Endothelial cell (in vitro differentiated cells): ENCODE results near the gene TUBA4A. TPM values are rescaled to one million over a fixed set of nuclear protein-coding genes. Genes with fewer than 3 reads are reported as not detected.
A peak's percentile ranks its signal among the peaks of the same experiment; 100 is the strongest.

Source experiments
- DNase-seq: peaks from one replicate; pipeline ENCODE4 v3.0.0; 2021; ENCODE audit warnings: low spot score
- H3K27ac Mint-ChIP-seq: one replicate; pipeline ENCODE4 v1.8.0; 2021; ENCODE audit warnings: mixed read lengths, inconsistent platforms; ENCODE audit not compliant: unreplicated experiment
- H3K27me3 Mint-ChIP-seq: one replicate; pipeline ENCODE4 v1.8.0; 2021; ENCODE audit warnings: mild to moderate bottlenecking, moderate library complexity, mixed read lengths, inconsistent platforms; ENCODE audit not compliant: unreplicated experiment
- H3K36me3 Mint-ChIP-seq: one replicate; pipeline ENCODE4 v1.8.0; 2021; ENCODE audit warnings: mild to moderate bottlenecking, low read depth, mixed read lengths, inconsistent platforms; ENCODE audit not compliant: unreplicated experiment
- H3K4me1 Mint-ChIP-seq: one replicate; pipeline ENCODE4 v1.8.0; 2021; ENCODE audit warnings: mild to moderate bottlenecking, mixed read lengths, inconsistent platforms; ENCODE audit not compliant: unreplicated experiment
- H3K4me3 Mint-ChIP-seq: one replicate; pipeline ENCODE4 v1.8.0; 2021; ENCODE audit warnings: mild to moderate bottlenecking, mixed read lengths, inconsistent platforms; ENCODE audit not compliant: unreplicated experiment
- H3K9me3 Mint-ChIP-seq: one replicate; pipeline ENCODE4 v1.8.0; 2021; ENCODE audit warnings: mixed read lengths, inconsistent platforms; ENCODE audit not compliant: unreplicated experiment
- CTCF ChIP-seq: fragments of 200-600 bp; sonication (generic); IDR thresholded peaks from one replicate; pipeline ENCODE4 v1.5.0; 2021; ENCODE audit warnings: antibody characterized with exemption; ENCODE audit not compliant: unreplicated experiment
- total RNA-seq: library from RNA; stranded (reverse); fragmentation: NEBNext Ultra II Directional; extraction: Animal tissue kit (Norgen Biotek cat#: 25700); gene quantifications from one replicate; pipeline ENCODE4 v1.2.1, GENCODE V29; 2021; ENCODE audit not compliant: unreplicated experiment

Gene TUBA4A
- total RNA-seq, 1 donor from 2014 or later, result 18.7 TPM

DNA sequence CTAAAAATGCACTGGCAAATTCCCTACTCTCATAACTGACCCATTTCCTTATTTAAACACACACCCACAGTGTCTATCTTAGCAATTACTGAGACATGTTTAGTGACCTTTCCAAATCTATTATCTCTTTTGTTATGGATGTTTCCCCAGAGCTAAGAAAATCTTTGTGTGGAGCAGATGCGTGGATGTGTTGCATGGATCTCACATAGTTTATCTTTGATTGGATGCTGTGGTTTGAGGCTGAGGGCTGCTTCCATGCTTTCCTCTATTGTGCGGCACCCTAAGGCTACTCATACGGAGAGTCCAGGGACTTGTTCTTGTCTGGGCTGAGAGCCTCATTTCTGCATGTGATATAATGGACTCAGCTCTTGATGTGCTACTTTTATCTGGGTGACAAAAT, 19.4 kb downstream of the TUBA4A start:
- no peak for DNase-seq
- Mint-ChIP-seq H3K27me3 (peaks cover 7% of the 10 kb centered on the region), H3K36me3 (peaks cover 35% of the 10 kb centered on the region), H3K27ac (no peak overlapping the region), H3K4me1 (peaks cover 10% of the 10 kb centered on the region), H3K9me3 (no peaks in the 10 kb centered on the region), H3K4me3 (peak overlapping the region; percentile 16)
- no peak for TF ChIP-seq CTCF

GRCh38 chr2:219230059-219230540, 23.6 kb downstream of the TUBA4A start:
- no peak for TF ChIP-seq CTCF
- peak overlapping the region; percentile 100 for H3K4me3 Mint-ChIP-seq
- peaks cover 35% of the 10 kb centered on the region for H3K36me3 Mint-ChIP-seq
- peaks cover 3% of the 10 kb centered on the region for H3K27me3 Mint-ChIP-seq
- peak overlapping the region; percentile 99 for H3K27ac Mint-ChIP-seq
- H3K4me1 Mint-ChIP-seq, result peaks cover 22% of the 10 kb centered on the region
- H3K9me3 Mint-ChIP-seq, result no peaks in the 10 kb centered on the region
- DNase-seq, result peak; percentile 61

DNA sequence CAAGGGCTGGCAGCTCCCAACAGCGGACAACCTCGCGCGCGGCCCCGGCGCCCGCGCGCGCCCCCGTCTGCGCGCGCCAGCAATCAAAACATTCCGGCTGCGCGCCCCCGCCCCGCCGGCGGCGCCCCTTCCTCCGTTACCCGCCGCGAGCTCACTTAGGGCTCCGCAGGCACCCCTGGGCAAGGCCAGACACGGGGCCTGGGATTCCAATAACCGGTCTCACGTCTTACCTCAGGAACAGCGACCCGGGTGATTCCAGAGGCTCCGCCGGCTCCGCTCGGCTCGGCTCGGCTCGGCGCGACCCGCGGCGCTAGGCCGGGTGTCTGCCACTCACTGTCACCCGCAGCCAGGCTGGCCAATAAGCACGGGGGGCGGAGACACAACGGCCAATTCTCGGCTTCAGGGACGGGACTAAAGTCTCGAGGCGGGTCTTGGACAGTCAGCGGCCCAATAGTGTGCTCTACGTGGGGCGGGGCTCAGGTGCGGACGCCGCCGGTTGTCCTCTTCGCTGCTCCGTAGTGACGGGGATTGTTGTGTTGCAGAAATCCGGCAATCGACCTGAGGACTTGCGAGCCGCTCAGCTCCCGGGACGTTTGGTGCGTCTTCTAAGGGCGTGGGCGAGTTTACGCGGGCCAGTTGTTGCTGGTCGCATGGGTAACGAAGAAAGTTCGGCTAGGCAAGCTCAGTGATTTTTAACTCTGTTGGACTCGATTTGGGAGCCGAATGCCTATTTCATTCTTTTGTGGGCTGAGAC, 24.2 kb downstream of the TUBA4A start, which contains the start of the genes ANKZF1 and ATG9A:
Gene ANKZF1 (plus strand): TSS at position 502 of the 754 bp plus-strand sequence. CDS start 452 bp downstream, outside the sequence.
Gene ATG9A (minus strand): TSS at position 332 of the 754 bp plus-strand sequence. CDS start 1,612 bp downstream, outside the sequence.
- peaks cover 22% of the 10 kb centered on the region for H3K4me1 Mint-ChIP-seq
- H3K36me3 Mint-ChIP-seq, result peaks cover 35% of the 10 kb centered on the region
- H3K27me3 Mint-ChIP-seq, result peaks cover 5% of the 10 kb centered on the region
- peak within 1 kb of the TSS; percentile 99 for H3K27ac Mint-ChIP-seq
- TF ChIP-seq CTCF, result no peak
- peak; percentile 95 for DNase-seq
- no peaks in the 10 kb centered on the region for H3K9me3 Mint-ChIP-seq
- peak within 1 kb of the TSS; percentile 100 for H3K4me3 Mint-ChIP-seq

- Mint-ChIP-seq H3K27ac (peak overlapping the region; percentile 57), H3K27me3 (peaks cover 5% of the 10 kb centered on the region), H3K4me3 (peak overlapping the region; percentile 88), H3K36me3 (peaks cover 30% of the 10 kb centered on the region), H3K4me1 (peaks cover 22% of the 10 kb centered on the region), H3K9me3 (no peaks in the 10 kb centered on the region)
- no peak for DNase-seq
- no peak for TF ChIP-seq CTCF
Observed at GRCh38 chr2:219228911-219229304, 24.8 kb downstream of the TUBA4A start.
